Motor neuron (in vitro differentiated cells): Measurements from ENCODE around the gene NAT10. TPM values are rescaled to one million over a fixed set of nuclear protein-coding genes. Genes with fewer than 3 reads are reported as not detected.

Experiments
- ATAC-seq, 8 experiments: fragments of 200-7000 bp; cut with Tn5 transposase; replicated peaks in 6 of 8; 2 replicates each; pipeline ENCODE4 v1.8.0; 2021; ENCODE audit warnings: mild to moderate bottlenecking in 8 of 8, moderate library complexity in 8 of 8
- H3K27ac ChIP-seq, 2 donors: fragments of 250-450 bp; sonication (Bioruptor Pico); 2 replicates each; pipeline ENCODE4 v1.9.0; 2021; ENCODE audit warnings: antibody characterized with exemption in 2 of 2, mild to moderate bottlenecking in 2 of 2, moderate library complexity in 1 of 2
- H3K4me1 ChIP-seq, 2 donors: fragments of 250-450 bp; sonication (Bioruptor Pico); replicated peaks in 1 of 2; 2 replicates each; pipeline ENCODE4 v1.6.1; 2021; ENCODE audit warnings: antibody characterized with exemption in 2 of 2, mild to moderate bottlenecking in 2 of 2, moderate library complexity in 1 of 2
- H3K4me3 ChIP-seq, 5 donors: fragments of 250-450 bp; sonication (Bioruptor Pico); 2 replicates each; pipeline ENCODE4 v1.9.0; 2021; ENCODE audit warnings: antibody characterized with exemption in 5 of 5, mild to moderate bottlenecking in 5 of 5, moderate library complexity in 4 of 5
- WGBS, 10 experiments: fragments of 450-650 bp; shearing (Covaris generic); methylation state at CpG; one replicate each; pipeline ENCODE4 v1.0.0; 2022; 5-methylcytosine and 5-hydroxymethylcytosine counted together
- in situ Hi-C, 9 experiments: fragments of 400-800 bp; cut with MboI; loops; one replicate each; pipeline ENCODE4 v1.15.0; 2021; ENCODE audit warnings: low sequenced_read_pairs in 9 of 9, low pct_unique_long_range_greater_than_20kb in 2 of 9; ENCODE audit not compliant: unreplicated experiment in 9 of 9
- total RNA-seq, 8 experiments: library from RNA; unstranded; fragments of 300-600 nt; gene quantifications; 2 replicates each; pipeline versions ENCODE4 v1.2.3 to v1.2.4, GENCODE V29; 2022

Gene NAT10
- total RNA-seq, 8 experiments from 2014 or later = 20.6 to 72.2 (median 30.8) TPM

DNA sequence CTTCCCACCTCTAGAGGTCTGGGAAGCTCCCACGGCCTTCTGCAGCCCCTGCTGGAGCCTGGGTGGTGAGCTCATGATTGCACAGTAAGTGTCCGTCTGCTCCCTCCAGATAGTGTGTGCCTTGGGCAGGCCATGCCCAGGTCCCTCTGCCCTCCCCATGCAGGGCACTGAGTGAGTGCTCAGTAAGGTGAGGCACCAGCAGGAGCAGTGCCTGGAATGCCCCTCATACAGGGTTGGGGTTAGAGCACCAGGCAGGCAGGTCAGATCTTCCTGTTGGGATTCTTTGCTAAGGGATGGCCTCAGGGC, 50.3 kb downstream of the NAT10 start:
- no peak overlapping the region for H3K4me3 ChIP-seq
- H3K4me1 ChIP-seq = peaks cover 0 to 10% of the 10 kb centered on the region in 2 donors
- H3K27ac ChIP-seq = no peak overlapping the region
- in situ Hi-C loops = loop anchor here in 5 of 9 experiments (25.0 kb wide), 2 partner anchors 207 to 332 kb away; partner anchors contain the start of gene ABTB2 (in 2 of the 5)
- ATAC-seq = peak in 2 of 8 experiments; percentile 18 to 21
- 100% methylated on average over 1 of the region's 2 CpGs; no CpG with 5 or more reads in 9 of the 10 experiments for WGBS, 10 experiments

DNA sequence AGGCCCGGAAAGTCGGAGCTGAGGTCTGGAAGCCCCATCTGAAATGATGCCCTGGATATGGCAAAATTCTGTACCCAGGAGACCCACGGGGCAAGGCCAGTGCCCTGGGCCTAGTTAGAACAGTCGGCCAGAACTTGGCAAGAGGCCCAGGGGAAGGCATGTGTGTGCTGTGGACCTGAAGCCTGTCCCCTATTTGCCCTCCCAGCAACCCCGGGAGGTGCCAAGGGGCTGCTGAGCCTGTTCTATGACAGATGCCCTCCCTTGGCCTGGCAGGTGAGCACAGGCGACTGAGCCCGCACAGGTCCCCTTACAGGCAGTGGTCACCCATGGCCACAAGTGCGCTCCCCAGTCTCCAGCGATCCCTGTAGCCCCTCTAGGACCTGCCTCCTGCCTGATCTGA, 51.7 kb downstream of the NAT10 start:
- 73 to 100% (median 82%) methylated on average over 2 to 3 of the region's 9 CpGs; no CpG with 5 or more reads in 5 of the 10 experiments for WGBS, 10 experiments
- no peak for ATAC-seq

GRCh38 chr11:34158661-34159060, 53.2 kb downstream of the NAT10 start:
- H3K4me3 ChIP-seq = no peak overlapping the region
- 80 to 100% (median 100%) methylated on average over 1 to 4 of the region's 6 CpGs; no CpG with 5 or more reads in 7 of the 10 experiments for WGBS, 10 experiments
- H3K4me1 ChIP-seq = peaks cover 0 to 8% of the 10 kb centered on the region in 2 donors
- ATAC-seq = no peak
- in situ Hi-C loops = loop anchor here in 5 of 9 experiments (25.0 kb wide), 2 partner anchors 204 to 329 kb away; partner anchors contain the start of gene ABTB2 (in 2 of the 5)
- H3K27ac ChIP-seq = no peak overlapping the region

More for the DNA sequence above, 51.7 kb downstream of the NAT10 start:
- in situ Hi-C loops = loop anchor here in 5 of 9 experiments (25.0 kb wide), 2 partner anchors 205 to 330 kb away; partner anchors contain the start of gene ABTB2 (in 2 of the 5)
- H3K4me3 ChIP-seq = no peak overlapping the region
- peaks cover 0 to 8% of the 10 kb centered on the region in 2 donors for H3K4me1 ChIP-seq
- H3K27ac ChIP-seq = no peak overlapping the region

- in situ Hi-C loops = loop anchor here in 5 of 9 experiments (25.0 kb wide), 2 partner anchors 202 to 327 kb away; partner anchors contain the start of gene ABTB2 (in 2 of the 5)
- no peak overlapping the region for H3K4me3 ChIP-seq
- no peak overlapping the region for H3K27ac ChIP-seq
- peaks cover 0 to 8% of the 10 kb centered on the region in 2 donors for H3K4me1 ChIP-seq
- 100% methylated on average over 1 of the region's 22 CpGs; no CpG with 5 or more reads in 9 of the 10 experiments for WGBS, 10 experiments
- no peak for ATAC-seq
Observed at GRCh38 chr11:34160049-34160721, 54.8 kb downstream of the NAT10 start.

DNA sequence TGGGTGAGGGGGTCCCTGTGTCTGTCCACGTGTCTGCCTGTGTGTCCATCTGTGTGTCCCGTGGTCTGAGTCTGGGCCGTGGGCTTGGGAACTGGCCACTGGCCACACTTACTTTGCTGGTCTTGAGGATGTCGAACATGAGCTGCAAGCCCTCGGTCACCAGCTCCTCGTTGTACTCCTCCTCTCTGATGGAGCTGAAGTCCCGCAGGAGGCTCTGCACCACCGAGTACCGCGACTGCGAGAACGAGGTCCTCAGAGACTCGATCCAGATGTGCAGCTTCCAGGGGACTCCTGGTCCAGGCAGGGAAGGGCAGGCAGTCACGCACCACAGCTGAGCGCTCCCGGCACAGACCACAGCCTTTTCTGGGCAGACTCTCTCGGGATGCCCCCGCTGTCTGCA, 55.4 kb downstream of the NAT10 start:
- 100% methylated on average over 2 of the region's 18 CpGs; no CpG with 5 or more reads in 9 of the 10 experiments for WGBS, 10 experiments
- in situ Hi-C loops = loop anchor here in 5 of 9 experiments (25.0 kb wide), 2 partner anchors 202 to 327 kb away; partner anchors contain the start of gene ABTB2 (in 2 of the 5)
- Histone ChIP-seq H3K4me1 (peaks cover 0 to 8% of the 10 kb centered on the region in 2 donors), H3K4me3 (no peak overlapping the region), H3K27ac (no peak overlapping the region)
- ATAC-seq = no peak

DNA sequence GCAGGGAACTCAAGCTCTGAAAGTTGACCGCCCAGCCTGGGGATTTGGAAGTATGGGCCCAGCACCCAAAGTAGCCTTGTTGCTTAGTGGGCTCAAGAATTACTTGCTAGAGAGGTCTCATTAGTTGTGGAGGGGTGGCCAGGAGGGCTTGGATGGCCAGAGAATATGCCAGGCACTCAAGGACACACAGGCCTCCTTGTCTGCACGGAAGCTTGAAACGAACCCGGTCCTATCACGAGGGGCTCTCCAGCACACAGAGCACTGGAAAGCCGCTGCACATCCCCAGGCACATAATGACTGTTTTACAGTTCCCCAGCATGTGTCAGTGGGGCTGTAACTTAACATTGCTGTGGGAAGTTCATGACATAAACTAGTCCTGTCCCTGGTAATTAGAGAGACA, 55.9 kb downstream of the NAT10 start:
- Histone ChIP-seq H3K27ac (no peak overlapping the region), H3K4me1 (peaks cover 0 to 8% of the 10 kb centered on the region in 2 donors), H3K4me3 (no peak overlapping the region)
- WGBS, 10 experiments = 100% methylated on average over 2 to 6 of the region's 6 CpGs; no CpG with 5 or more reads in 8 of the 10 experiments
- in situ Hi-C loops = loop anchor here in 5 of 9 experiments (25.0 kb wide), 2 partner anchors 201 to 326 kb away; partner anchors contain the start of gene ABTB2 (in 2 of the 5)
- no peak for ATAC-seq

GRCh38 chr11:34161812-34162492, 56.5 kb downstream of the NAT10 start:
- peaks cover 0 to 8% of the 10 kb centered on the region in 2 donors for H3K4me1 ChIP-seq
- in situ Hi-C loops = loop anchor here in 5 of 9 experiments (25.0 kb wide), 2 partner anchors 200 to 325 kb away; partner anchors contain the start of gene ABTB2 (in 2 of the 5)
- no peak overlapping the region for H3K27ac ChIP-seq
- H3K4me3 ChIP-seq = no peak overlapping the region
- peak in 7 of 8 experiments; percentile 10 to 95 (median 76) for ATAC-seq
- 37 to 100% (median 81%) methylated on average over 1 to 5 of the region's 18 CpGs; no CpG with 5 or more reads in 2 of the 10 experiments for WGBS, 10 experiments

DNA sequence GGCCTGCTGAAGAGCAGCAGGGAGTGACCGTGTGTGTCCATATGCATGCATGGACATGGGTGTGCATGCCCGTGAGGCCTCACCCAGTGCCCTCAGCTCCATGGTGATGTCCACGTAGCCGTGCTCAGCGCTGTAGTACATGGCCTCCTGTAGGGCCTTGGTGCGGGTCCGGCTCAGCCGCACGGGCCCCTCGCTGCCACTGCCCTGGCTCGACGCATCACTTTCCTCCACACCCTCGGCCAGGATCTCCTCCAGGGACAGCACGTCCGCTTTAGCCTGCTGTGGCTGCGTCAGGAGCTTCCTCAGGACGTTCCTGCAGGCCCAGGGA, 57.0 kb downstream of the NAT10 start:
- no peak overlapping the region for H3K27ac ChIP-seq
- 24 to 100% (median 88%) methylated on average over 2 to 16 of the region's 17 CpGs; no CpG with 5 or more reads in 5 of the 10 experiments for WGBS, 10 experiments
- in situ Hi-C loops = loop anchor here in 5 of 9 experiments (25.0 kb wide), 2 partner anchors 200 to 325 kb away; partner anchors contain the start of gene ABTB2 (in 2 of the 5)
- H3K4me3 ChIP-seq = no peak overlapping the region
- peaks cover 0 to 8% of the 10 kb centered on the region in 2 donors for H3K4me1 ChIP-seq
- ATAC-seq = peak in 4 of 8 experiments; percentile 15 to 84 (median 68)

DNA sequence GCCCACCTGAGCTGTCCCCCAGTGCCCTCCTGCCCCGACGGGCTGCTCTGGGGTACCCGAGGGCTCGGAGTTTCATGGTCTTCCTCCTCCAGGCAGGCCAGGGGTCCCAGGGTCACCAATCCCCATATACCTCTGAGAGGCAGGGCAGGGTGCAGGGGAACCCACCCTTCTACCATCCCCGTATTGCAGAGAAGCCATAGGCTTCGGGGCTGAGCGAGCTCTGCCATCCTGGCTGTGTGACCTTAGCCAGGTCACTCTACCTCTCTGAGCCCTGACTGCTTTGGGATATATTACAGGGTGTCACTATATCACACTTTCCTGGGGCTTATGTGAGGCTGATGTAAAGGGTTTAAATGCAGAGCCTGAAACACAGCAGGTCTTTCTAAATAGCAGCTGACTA, 57.4 kb downstream of the NAT10 start:
- H3K4me1 ChIP-seq = peaks cover 0 to 8% of the 10 kb centered on the region in 2 donors
- H3K4me3 ChIP-seq = no peak overlapping the region
- in situ Hi-C loops = loop anchor here in 5 of 9 experiments (25.0 kb wide), 2 partner anchors 199 to 324 kb away; partner anchors contain the start of gene ABTB2 (in 2 of the 5)
- WGBS, 10 experiments = 92 to 100% (median 100%) methylated on average over 2 to 3 of the region's 7 CpGs; no CpG with 5 or more reads in 6 of the 10 experiments
- no peak for ATAC-seq
- H3K27ac ChIP-seq = no peak overlapping the region

DNA sequence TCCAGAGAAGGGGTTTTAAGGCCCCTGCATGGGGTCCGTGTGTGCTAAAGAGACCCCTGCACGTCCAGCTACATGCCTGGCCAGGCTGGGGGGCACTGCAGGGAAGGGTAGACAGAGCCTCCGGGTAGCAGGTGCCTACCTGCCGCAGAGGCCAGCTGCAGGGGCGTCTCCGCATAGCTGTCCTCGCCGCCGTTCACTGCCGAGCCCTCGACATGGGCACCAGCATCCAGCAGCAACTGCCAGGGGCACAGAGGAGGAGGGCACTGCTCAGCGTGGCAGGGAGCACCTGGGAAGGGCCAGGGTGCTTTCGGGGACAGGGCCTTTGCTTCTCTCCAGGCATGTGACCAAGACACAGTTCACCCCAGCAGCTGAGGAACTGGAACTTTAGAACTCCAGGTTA, 59.7 kb downstream of the NAT10 start:
- Histone ChIP-seq H3K4me3 (no peak overlapping the region), H3K4me1 (peaks cover 3 to 15% of the 10 kb centered on the region in 2 donors), H3K27ac (no peak overlapping the region)
- no peak for ATAC-seq
- WGBS, 10 experiments = 73 to 95% (median 90%) methylated on average over 2 to 8 of the region's 13 CpGs; no CpG with 5 or more reads in 5 of the 10 experiments
- in situ Hi-C loops = loop anchor here in 5 of 9 experiments (25.0 kb wide), 2 partner anchors 197 to 322 kb away; partner anchors contain the start of gene ABTB2 (in 2 of the 5)

GRCh38 chr11:34165786-34166555, 60.5 kb downstream of the NAT10 start:
- Histone ChIP-seq H3K4me1 (peaks cover 3 to 15% of the 10 kb centered on the region in 2 donors), H3K27ac (no peak overlapping the region), H3K4me3 (no peak overlapping the region)
- peak in 3 of 8 experiments; percentile 47 to 73 (median 58) for ATAC-seq
- in situ Hi-C loops = loop anchor here in 5 of 9 experiments (25.0 kb wide), 2 partner anchors 196 to 321 kb away; partner anchors contain the start of gene ABTB2 (in 2 of the 5)
- WGBS, 10 experiments = 46 to 100% (median 87%) methylated on average over 1 to 6 of the region's 12 CpGs; no CpG with 5 or more reads in 3 of the 10 experiments
